CD4-positive, alpha-beta T cell treated with Interferon gamma for 1 hour (primary cell): Measurements from ENCODE around the gene CBLB.
"Not testable (repeated sequence)": the region's sequence is repeated elsewhere in the genome, so short reads cannot be mapped to it uniquely, and the experiment has no call there.

Source experiments
- DNase-seq: peaks from one replicate; pipeline ENCODE4 v3.0.0-alpha.2; 2020

CBLB gene

GRCh38 chr3:105781871-105782270 lies 86.9 kb downstream of the CBLB start:
- DNase-seq: no peak

- no peak for DNase-seq
These were observed 88.7 kb downstream of the CBLB start for GRCh38 chr3:105780107-105780506.

DNA sequence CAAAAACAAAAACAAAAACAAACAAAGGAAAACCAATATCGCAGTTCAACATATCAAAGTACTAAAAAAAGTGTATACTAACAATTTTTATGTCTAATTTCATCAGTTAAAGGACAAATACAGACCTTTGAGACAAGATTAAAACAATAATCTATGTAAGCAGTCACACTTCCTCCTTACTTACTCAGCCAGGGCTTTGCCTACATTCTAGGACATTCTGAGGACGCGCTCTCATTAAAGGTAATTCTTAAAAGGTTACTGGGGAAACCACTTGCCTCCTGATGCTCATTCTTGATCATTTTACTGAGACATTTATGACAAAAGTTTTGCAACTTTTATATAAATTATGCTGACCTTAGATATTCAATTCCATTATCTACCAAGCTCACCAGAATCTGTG lies 93.4 kb downstream of the CBLB start:
- no peak for DNase-seq

DNA sequence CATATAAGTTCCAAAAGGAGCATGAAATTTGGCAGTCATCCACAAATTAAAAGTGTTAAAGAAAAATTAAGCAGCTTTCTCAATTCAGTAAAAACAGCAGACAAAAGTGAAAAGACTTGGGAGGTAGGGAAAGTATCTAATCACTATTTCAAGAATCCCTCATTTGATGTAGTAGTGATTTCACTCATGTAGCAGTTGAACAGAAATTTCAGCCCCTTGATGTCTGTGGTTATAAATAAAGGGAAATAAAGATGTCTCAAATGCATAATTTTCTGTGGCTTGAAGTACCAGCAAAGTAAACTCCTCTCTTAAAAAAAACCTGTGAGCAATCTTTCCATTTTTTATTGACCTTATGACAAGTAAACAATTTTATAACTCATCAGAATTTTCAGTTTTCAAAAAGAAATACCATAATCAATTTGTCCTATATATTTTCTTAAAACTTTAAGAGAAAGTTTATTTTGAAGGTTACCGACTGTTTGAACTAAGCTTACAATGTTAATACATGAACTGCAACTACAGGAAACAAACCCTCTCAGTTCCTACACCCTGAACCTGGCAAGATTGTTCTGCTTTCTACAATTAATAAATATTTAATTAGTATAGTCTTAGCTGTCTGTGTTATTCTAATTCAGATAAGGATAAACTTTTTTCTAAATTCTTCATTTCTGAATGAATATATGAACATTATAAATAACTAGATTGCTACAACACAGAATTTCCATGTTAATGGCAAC lies 94.2 kb downstream of the CBLB start:
- DNase-seq: no peak

- DNase-seq: no peak
These were observed 95.5 kb downstream of the CBLB start for GRCh38 chr3:105773291-105773690.

GRCh38 chr3:105772635-105773034 lies 96.2 kb downstream of the CBLB start:
- DNase-seq: no peak

- DNase-seq: no peak
These were observed 97.4 kb downstream of the CBLB start for GRCh38 chr3:105771392-105771791.

- no peak for DNase-seq
These were observed 98.4 kb downstream of the CBLB start for GRCh38 chr3:105770410-105770809.

DNA sequence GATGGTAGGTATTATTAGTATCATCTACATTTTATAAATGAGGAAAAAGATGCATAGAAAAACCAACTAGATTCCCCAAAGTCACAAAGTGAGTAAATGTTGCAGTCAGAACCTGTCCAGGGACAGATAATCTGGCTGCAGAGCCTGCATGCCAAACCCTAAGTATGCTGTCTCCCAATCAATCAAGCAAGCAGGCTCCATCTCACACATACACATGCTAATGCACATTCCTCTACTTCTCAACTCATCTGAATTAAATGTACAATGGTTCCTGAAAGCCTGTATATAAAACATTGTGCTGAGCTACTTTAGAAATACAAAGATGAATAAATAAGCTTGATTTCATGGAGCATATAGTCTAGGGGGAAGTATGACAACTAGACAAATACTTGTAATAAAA lies 101.0 kb downstream of the CBLB start:
- no peak for DNase-seq

- DNase-seq: no peak
These were observed 101.6 kb downstream of the CBLB start for GRCh38 chr3:105767216-105767615.

GRCh38 chr3:105765308-105765639 lies 103.5 kb downstream of the CBLB start:
- no peak for DNase-seq

DNA sequence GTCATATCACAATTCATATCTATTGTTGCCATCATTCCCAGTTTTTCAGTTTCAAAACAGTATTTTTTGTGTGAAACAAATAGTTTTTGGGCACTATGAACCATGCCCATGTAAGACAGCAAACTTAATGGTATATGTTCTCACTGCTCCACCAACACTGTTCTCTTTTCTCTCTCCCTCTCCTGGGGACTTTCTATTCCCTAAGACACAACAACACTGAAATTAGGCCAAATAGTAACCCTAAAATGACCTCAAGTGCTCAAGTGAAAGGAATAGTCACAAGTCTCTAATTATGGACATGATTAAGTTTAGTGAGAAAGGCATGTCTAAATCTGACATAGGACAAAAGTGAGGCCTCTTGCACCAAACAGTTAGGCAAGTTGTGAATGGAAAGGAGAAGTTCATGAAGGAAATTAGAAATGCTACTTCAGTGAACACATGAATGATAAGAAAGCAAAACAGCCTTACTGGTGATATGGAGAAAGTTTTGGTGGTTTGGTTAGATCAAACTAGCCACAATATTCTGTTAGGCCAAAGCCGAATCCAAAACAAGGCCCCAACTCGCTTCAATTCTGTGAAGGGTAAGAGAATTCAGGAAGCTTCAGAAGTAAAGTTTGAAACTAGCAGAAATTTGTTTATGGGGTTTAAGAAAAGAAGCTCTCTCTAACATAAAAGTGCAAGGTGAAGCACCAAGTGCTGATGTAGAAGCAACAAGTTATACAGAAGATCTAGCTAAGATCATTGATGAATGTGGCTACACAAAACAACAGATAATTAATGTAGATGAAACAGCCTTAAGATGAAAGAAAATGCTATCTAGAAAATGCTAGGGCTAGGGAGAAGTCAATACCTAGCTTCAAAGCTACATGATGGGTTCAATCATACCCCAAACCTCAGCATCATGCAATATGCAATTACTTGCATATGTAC lies 104.2 kb downstream of the CBLB start:
- DNase-seq: no peak

GRCh38 chr3:105763659-105764036 lies 105.2 kb downstream of the CBLB start:
- no peak for DNase-seq

DNA sequence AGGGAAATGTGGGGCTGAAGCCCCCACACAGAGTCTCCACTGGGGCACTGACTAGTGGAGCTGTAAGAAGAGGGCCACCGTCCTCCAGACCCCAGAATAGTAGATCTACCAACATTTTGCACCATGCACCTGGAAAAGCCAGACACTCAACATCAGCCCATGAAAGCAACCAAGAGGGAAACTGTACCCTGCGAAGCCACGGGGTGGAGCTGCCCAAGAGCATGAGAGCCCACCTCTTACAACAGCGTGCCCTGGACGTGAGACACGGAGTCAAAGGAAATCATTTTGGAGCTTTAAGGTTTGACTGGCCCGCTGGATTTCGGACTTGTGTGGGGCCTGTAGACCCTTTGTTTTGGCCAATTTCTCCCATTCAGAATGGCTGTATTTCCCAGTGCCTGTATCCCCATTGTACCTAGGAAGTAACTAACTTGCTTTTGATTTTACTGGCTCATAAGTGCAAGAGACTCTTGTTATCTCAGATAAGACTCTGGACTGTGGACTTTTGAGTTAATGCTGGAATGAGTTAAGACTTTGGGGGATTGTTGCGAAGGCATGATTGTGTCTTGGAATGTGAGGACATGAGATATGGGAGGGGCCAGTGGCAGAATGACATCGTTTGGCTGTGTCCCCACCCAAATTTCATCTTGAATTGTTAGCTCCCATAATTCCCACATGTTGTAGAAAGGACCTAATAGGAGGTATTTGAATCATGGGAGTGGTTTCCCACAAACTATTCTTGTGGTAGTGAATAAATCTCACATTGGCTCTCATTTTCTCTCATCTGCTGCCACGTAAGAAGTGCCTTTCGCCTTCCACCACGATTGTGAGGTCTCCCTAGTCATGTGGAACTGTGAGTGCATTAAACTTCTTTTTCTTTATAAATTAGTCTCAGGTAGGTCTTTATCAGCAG lies 105.8 kb downstream of the CBLB start:
- DNase-seq: no peak

- DNase-seq: not testable (repeated sequence)
These were observed 106.6 kb downstream of the CBLB start for GRCh38 chr3:105762214-105762613.

- DNase-seq: no peak
These were observed 109.3 kb downstream of the CBLB start for GRCh38 chr3:105759442-105760078.

GRCh38 chr3:105758451-105758850 lies 110.4 kb downstream of the CBLB start:
- DNase-seq: no peak

DNA sequence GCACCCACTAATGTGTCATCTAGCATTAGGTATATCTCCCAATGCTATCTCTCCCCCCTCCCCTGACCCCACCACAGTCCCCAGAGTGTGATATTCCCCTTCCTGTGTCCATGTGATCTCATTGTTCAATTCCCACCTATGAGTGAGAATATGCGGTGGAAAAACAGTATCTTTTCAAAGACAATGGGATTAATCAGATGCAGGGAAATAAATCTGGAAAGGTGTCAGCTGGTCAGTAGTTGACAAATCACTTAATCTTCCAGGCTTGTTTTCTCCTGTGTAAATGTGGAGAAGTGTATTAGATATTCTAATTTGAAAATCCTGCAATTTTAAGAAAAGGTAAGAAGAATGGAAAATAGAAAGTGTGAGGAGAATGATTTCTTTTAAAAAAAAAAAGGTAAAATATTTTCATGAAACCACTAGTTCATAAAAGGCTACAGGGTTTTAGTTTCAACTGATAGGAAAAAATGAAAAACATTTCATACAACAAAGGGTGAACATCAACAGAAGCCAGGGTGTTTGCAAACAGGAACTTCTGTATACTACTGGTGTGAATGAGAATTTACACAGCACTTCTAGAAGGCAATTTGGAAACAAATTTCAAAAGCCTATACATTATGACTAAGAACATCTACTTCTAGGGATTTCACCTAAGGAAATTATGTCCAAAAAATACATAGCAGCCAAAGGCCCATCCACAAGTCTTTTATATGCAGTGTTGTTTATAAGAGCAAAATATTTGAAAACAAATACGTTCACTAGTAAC lies 113.5 kb downstream of the CBLB start:
- no peak for DNase-seq

DNA sequence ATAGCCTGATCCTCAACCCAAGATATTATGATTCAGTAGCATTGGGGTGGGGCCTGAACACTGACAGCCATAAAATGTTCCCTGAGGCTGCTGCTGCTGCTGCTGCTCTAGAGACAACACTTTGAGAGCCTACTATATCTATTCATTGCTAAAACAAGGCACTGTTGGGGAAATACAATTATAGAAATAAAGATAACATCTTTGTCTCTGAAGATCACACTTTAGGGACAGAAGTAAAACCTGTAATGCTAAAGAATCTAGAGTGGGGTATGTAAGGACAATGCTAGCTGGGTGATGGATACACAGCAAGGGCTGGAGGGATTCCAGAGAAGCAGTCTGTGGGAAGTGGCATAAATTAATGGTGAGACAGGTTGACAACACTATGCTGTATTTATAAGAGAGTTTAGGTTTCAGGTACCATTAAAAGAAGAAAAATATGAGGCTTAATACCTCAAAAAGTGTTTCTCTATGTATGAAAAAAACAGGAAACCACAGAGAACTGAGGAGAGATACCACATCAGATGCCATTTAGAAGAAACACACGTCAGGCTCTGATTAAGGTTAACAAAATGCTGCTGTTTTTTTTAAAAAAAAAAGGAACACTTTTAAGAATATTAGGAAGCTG lies 115.9 kb downstream of the CBLB start:
- peak; percentile 40 for DNase-seq

DNA sequence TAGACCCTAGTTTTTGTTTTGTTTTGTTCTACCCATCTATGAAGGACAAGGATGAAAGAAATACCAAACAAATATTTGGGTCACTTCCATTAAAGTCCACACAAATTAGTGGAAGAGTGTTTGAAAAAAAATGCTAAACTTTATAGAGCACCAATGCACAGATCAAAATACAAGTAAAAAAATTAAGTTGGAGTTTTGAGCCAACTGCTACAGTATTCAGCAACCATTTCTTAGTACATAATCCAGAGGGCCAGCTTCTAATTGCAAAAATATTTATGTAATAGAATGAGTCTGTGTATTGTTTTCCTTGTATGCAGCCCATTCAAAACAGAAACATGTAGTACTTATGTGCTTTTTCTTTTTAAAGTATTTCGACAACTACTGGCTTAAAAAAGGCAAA lies 121.1 kb downstream of the CBLB start:
- DNase-seq: no peak

DNA sequence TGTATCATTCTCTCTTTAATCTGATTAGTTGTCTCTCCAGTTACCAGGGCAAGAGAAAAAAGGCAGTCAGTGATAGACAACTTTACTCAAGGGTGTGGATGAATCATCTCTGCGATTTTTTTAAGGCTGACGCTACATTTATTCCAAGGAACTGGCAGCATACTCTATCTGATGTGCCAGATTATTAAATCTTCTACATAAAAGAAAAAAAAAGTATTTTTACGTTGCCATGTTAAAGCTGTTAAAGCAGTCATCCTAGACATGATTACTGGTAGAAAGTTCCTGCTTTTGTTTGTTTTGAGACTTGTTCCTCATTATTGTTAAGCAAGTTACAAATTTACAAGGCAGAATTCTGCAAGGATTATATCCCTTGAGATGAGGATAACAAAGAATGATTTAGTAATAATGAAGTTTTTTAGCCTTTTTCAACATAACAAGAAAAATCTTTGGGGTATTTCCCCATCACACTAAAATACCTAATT lies 121.7 kb downstream of the CBLB start:
- DNase-seq: no peak
